NCI-H748 treated with DMSO at 0.1 percent for 48 hours (cell line): Measurements from ENCODE around the gene CAD.

ENCODE experiments used
- DNase-seq: peaks from one replicate; lab custom pipeline; 2025; lab: John Stamatoyannopoulos, UW

CAD gene

DNA sequence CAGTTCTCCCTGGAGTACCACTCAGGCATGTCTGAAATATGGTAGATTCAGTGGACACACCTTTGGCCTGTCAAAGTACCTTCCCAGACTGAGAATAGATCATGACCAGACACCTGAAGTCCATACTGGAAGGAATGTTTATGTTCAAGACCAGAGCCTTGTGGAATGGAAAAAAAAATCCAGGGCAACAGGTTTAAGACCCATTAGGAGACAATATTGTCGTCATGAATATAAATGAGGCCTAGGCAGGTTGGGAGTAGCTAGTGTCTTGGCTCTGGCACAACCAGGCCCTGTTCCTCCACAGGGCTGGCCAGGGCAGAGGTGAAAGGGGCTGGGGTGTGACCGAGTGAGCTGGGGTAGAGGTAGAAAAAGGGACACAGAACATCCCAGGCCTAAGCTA is 18.5 kb upstream of the CAD start:
- no peak for DNase-seq

DNA sequence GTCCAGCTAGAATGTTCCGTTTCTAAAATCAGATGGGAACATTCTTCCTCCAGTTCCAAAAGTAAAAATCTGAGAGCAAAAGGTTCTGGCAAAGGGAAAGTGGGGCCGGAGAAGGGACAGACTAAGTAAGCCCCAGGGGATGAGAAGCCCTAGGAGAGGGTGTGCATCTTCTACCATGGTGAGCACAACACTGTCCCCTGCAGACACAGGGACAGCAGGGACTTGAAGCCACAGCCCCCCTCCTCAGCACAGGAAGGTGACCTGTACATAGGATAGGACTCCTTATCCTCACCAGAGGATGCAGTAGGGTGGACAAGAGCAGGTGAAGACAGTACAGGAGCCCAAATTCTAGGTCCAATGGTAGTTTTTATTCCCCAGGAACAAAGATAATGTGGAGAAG is 17.9 kb upstream of the CAD start:
- DNase-seq, result no peak

DNA sequence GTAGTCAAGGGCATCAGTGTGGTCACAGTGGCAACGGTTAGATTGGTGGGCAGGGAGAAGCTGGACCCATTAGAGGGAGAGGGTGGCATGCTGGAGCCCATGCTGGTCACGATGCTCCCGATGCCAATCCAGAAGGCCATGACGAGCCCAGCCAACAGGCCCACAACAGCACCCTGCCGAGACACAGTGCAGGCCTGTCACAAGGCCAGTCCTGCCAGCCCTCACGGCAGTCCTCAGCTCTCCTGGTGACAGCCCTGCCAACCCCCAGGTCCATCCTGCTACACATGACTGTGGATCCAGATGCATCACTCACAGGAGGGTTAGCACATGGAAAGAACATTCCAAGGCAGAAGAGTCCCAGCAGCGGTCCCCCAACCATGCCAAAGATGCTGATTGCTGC is 15.5 kb upstream of the CAD start:
- DNase-seq, result no peak

DNA sequence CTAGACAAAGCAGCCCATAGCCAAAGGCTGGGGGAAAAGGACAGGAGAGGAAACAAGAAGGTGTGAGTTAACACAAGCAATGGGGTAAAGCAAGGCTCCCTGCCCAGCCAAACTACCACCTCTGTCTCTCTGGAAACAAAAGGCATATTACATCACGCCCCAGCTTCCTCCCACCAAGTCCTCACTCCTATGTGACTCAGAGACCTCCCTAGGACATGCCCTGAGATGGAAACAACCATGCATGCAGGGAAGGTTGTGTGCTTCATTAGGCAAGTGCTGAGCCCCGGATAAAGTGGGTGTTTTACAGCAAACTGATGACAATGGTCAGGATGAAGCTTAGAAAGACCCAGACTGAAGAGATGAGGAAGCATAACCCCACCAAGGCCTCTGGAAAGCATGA is 14.3 kb upstream of the CAD start:
- DNase-seq, result no peak

DNA sequence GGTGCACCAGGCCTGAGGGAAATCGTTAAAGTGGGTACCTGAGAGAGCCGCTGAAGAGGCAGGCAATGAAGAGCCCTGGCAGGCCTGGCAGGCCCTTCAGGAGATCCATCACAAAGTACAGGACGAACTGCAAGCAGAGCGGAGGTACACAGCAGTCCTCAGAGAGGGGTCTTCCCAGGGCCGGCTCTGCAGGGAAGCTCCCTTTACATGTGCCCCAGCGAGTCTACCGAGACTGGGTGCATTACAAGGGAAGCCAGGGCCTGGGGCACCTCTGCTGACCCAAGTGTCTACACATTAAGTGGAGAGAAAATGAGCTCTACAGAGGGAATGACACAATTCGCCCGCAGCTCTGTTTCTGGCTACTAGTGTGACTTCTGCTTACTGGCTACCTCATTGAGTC is 13.4 kb upstream of the CAD start:
- DNase-seq, result no peak

DNA sequence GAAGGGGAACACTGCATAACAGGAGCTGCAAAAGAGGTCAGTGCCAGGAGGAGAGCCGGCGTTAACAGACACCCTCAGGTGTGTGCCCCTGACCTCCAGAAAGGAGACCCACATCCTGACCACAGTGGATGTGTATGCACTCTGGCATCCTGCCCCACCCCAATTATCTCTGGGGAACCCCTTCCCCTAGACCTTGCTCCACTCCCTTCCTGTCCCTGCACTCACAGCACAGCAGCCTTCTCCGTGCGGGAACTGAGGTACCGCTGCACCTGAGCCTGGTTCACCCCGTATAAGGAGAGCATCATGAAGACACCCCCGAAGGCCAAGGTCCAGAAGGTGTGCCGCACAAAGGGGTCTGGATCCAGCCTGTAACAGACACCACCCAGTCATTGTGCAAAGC is 12.6 kb upstream of the CAD start:
- DNase-seq, result no peak

DNA sequence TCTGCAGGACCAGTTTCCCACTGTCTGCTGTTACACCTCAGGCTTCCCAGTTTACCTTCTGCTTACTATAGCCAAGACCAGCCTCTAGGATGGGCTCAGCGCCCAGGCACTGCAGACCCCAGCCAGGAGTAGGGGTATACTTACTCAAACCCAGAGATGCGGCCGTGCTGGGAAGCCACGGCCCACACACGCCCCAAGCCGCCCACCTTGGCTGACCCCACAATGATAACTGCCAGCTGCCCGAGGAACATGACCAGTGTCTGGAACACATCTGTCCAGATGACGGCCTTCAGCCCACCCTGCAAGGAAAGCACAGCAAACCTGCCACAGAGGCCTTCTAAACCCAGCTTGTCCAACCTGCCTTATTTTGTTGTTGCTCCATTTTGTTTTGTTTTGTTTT is 12.0 kb upstream of the CAD start:
- no peak for DNase-seq

DNA sequence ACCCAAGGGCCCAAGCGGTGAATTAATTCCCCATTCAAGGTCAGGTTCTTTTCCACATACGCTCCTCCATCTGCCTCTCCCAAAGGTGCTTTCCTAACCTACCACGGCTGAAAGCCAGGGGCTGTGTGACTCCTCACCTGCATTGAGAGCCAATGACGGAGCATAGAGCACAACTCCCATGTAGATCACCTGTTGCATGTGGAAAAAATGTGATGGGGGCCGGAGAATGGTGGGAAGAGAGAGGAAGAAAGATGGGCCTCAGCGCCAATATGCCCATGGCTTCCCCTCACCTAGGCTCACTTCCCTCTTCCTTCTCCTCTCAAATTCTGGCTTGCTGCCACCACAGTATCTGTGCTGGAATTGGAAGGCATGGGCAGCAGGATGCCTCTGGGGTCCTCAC is 10.8 kb upstream of the CAD start:
- no peak for DNase-seq

DNA sequence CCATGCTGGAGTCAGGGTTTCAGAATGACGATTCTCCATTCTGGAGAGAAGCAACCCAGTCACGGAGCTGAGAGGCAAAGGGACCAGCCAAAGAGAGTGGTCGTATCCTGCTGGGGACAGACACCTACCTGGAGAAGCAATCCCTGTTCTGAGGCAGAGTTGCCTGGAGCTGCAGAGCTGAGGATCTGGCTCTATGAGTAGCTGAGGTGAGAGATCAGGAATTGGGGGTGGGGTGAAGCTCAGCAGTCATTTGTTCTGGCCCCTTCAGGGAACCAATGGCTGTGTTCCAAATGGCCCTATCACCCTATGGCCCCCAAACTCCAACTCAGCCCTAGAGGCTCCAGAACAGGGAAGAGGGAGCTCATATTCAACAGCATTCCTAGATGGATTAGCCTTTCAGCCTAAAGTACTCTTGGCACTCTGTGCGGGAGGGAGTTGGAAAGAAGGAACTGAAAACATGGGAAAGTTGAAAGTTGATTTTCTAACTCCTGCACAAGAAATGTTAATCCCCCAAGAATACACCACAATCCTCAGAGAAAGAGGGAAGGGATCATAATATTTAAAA is 8.6 kb upstream of the CAD start:
- DNase-seq, result no peak

DNA sequence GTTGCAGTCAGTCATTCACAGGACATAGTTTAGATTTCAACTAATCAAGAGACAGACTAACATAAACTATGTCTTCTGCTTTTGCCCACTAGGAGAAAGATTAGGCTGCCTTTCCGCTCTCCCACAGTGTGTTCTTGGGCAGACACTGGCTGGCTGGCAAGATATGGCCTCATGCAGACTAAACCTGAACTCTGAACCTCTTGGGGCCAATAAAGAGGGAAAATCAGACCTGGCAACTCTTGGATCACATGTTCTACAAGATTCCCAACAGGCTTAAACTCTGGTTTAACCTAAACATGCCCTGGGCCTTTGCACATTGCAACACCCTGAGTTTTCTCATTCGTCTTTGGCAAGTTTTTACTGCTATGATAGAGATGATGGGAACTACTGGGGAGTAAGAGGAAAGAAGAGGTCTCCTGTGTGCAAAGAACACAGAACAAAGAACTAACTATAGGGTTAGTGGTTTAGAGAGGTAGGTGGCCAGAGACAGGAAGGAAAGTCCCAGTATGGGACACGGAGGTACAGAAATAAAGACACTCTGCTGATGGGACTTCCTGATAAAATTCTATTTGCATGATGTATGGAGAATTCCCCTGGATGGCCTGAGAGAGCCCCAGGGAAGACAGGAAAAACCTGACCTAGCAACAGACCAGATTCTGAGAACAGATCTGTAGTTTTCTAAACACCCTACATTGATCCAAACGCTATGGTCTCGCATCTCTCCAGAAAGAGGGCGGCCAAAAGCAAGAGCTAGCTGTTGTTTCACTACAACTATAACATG is 7.4 kb upstream of the CAD start:
- DNase-seq, result no peak

DNA sequence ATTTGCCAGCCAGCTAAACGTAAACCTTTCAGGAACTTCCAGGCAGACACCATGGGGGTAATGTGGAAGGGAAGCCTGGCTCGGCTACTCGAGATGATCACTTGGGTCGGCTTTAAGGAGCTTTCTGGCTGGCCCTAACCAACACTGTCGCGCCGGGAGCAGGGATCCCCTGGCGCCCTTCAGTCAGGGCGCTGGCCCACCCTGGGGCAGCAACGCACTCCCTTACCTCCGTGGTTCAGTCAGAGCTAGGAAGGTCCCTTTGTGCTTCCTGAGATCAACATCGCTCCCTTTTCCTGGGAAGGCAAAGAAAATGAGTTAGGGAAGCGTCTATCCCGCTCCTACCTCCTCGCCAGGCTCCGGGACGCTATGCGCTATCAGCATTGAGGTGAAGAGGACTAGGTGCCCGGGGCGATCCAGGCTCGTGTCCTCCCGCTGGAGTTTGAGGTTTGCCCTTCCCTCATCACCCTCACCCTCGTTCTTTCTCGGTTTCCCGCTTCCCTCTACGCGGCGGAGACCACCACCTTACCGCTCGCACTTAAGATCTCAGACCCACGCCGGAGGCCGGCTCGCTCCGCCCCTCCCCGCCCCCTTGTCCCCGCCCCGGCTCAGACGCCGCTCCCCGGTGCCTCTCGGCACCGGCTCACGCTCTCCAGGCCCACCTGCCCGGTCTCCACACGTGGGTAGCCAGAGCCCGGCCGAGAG is 5.8 kb upstream of the CAD start:
- peak; percentile 80 for DNase-seq

DNA sequence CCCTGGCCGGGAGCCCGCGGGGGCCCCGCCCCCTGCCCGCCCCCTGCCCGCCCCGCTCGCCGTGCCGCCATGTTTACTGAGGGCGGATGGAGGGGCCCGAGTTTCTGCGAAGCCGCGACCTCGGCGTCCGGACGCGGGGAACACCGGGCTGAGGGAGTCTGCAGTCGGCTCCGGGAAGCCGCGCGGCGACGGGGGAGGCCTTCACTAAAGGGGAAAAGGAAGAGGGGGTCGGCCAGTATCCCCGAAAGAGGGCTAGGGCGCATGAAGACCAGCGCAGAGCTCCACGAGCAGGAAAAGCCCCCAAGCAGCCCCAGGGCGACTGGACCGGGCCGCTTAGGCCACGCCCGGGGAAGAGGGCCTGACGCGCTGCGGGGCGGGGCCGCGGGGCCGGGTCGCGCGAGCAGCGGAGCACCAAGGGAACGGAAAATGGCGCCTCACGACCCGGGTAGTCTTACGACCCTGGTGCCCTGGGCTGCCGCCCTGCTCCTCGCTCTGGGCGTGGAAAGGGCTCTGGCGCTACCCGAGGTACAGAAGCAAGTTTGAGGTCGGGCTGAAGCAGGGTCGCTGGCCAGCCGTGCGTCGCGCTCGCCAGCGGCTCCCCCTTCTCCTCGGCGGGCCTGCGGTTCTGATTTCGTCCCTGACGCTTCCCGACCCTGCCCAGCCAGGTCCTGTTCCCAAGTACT is 5.1 kb upstream of the CAD start, which contains the start of the genes ATRAID and SLC5A6:
TSS of gene ATRAID (plus strand) at position 99 of the 683 bp plus-strand sequence. CDS start at position 427, 328 bp downstream.
TSS of gene SLC5A6 (minus strand) at position 326 of the 683 bp plus-strand sequence. CDS start 4,618 bp downstream, outside the sequence.
- DNase-seq, result peak; percentile 79

DNA sequence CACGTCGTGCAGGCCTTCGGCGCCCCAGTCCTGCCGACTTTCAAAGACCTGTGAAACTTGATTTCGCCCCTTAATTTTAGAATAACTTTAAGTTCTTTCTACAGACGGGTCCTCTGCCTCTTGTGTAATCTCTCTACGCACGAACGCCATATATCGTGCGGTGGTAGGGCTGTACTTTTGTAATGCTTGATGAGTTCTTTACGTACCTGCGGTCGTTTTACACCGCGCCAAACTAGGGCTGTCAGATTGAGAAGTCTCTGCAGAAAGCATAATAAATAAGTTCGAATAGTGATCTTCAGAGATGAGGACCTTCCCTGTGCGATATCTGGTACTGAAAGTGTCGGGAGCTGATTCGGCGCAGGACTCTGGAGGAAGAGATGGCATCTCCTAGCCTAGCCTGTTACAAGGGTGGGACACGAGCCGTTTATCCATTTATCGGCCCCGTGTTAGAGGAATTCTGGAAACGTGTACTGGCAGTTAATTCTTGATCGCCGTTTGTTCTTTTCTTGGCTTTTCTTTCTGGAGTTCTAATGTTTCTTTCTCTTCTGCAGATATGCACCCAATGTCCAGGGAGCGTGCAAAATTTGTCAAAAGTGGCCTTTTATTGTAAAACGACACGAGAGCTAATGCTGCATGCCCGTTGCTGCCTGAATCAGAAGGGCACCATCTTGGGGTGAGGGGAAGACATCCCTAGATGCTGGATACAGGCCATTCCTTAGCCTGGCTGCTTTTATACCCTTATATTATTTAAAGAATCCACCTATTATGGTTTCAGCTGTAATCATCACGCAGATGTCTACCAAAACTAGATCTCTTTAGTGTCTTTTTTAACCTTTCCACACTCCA is 4.3 kb upstream of the CAD start:
- DNase-seq, result peak; percentile 6

DNA sequence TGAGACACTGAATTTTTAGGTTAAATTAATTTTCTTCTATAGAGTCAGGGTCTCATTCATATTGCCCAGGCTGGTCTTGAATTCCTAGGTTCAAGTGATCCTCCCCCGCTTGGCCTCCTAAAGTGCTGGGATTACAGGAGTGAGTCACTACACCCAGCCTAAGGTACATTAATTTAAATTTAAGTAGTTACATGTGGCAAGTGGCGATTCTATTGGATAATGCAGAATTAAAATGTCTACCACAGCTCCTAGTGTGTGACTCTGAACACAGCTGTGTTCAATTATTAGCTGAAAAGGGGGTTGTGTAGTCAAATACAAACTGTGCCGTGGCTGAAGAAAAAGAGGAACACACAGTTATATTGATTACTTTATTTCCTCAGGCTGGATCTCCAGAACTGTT is 2.2 kb upstream of the CAD start:
- DNase-seq, result no peak

DNA sequence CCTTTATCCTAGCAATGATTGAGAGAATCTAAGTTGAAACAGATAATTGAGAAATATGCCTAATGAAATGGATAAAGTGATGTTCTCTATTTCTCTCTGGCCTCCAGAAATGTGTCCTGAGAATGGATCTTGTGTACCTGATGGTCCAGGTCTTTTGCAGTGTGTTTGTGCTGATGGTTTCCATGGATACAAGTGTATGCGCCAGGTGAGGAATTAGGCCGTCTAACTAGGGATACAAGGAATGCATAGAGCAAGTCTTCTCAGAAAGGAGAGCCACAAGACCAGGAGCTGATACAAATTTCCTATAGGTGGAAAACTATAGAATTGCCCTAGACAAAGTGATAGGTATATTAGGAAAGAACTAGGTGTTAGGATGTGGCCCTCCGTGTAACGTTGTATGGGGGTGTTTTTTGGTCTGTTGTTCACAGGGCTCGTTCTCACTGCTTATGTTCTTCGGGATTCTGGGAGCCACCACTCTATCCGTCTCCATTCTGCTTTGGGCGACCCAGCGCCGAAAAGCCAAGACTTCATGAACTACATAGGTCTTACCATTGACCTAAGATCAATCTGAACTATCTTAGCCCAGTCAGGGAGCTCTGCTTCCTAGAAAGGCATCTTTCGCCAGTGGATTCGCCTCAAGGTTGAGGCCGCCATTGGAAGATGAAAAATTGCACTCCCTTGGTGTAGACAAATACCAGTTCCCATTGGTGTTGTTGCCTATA is 592 bp upstream of the CAD start:
- no peak for DNase-seq

DNA sequence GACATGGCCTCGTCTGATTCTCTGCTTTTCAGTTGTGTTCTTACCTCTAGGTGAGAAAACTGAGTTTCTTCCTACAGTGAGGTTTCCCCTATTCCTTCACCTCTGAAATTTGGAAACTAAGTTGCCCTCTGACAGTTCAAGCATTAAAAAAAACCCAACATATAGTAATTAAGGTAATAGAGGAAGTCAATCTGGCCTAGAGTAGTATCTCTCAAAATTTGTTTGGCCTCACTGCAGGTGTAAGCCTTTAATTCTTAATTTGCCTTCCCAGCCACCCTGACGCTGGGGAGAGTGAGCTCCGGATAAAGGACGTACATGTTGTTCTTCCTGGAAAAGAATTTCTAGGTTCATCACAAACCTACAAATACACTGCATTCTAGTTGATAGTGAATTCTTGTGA is 1.4 kb downstream of the CAD start:
- no peak for DNase-seq

DNA sequence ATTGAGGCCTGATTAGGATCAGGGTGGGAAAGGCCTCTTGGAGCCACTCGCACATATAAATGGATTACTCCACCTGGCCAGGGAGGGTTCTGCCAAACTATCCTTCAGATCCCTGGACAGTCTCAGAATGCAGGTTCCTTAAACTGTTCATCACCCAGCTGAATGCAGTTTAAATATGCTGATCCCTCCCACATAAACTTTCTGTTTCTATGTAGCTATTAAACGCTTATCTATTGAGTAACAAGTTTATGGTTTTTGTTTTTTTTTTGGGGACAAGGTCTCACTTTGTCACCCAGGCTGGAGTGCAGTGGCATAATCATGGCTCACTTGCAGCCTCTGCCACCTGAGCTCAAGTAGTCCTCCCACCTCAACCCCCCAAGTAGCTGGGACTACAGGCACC is 1.9 kb downstream of the CAD start:
- DNase-seq, result no peak

DNA sequence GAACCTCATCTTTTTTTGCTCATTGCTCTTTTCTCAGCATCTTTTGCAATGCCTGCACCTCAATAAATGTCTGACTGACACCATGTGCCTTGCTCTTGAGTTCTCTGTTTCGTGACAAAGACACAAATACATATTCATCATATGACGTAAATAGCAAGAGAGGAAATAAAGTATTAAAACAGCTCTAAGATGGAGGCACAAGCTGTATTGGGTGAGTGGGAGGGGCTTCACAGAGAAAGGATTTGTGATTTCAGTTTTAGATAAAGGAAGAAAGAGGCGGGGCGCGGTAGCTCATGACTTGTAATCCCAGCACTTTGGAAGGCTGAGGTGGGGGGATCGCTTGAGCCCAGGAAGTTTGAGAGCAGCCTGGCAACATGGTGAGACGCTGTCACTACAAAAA is 2.9 kb downstream of the CAD start:
- DNase-seq, result no peak

DNA sequence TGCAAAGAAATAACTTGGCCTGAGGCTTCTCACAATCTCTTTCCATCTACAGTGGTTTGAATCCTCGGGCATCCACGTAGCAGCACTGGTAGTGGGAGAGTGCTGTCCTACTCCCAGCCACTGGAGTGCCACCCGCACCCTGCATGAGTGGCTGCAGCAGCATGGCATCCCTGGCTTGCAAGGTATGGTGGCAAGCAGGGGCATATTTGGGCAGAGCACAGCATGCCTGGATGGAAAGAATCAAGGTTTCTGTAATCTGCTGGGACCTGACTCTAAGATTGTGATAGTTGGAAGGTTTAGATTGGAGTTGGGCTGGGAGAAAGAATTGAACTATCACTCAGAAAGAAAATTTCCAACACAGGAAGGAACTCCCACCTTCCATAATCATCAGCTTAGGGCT is 4.0 kb downstream of the CAD start:
- no peak for DNase-seq

DNA sequence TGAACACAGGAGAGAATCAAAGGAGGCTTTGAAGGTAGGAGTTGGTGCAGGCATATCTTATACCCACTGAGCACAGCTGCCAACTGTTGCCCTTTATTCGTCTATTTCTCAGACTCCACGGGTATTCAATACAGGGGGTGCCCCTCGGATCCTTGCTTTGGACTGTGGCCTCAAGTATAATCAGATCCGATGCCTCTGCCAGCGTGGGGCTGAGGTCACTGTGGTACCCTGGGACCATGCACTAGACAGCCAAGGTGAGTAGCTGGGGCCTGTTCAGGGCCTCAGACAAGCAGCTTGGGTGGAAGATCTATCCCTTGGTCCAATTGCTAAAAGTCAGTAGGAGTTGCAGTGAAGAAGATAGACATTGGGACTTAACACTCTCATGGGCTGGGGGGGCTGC is 5.2 kb downstream of the CAD start:
- no peak for DNase-seq

DNA sequence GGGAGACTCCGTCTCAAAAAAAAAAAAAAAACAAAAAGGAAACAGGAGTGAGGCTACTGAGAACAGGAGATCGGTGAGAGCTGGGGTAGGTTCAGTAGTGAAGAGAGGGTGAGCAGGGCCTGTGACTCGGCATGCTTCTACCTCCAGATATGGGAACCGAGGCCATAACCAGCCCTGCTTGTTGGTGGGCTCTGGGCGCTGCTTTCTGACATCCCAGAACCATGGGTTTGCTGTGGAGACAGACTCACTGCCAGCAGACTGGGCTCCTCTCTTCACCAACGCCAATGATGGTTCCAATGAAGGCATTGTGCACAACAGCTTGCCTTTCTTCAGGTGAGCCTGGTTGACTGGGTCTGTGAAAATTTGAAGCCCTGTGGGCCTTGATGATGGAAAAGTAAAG is 6.2 kb downstream of the CAD start:
- DNase-seq, result no peak
